HEK293 (cell line): ENCODE data around the gene COPS4.

Experiments used
- CTCF ChIA-PET: fragments of 350-600 bp; formaldehyde crosslinking; extraction: SDS; loops from one replicate; lab custom pipeline; 2021; ENCODE audit warnings: antibody characterized with exemption; lab: Yijun Ruan, JAX
- POLR2A ChIA-PET: fragments of 300-600 bp; formaldehyde crosslinking; extraction: SDS; loops from one replicate; lab custom pipeline; 2020; ENCODE audit warnings: antibody characterized with exemption, inconsistent platforms; lab: Yijun Ruan, JAX
- H3K27ac ChIP-seq: fragments of 200-500 bp; sonication (Bioruptor generic); 2 replicates; pipeline ENCODE4 v1.5.1; 2014; ENCODE audit warnings: low read depth, low read length, control low read depth, inconsistent platforms; ENCODE audit errors: extremely low read depth
- H3K36me3 ChIP-seq, 2 experiments: fragments of 200-500 bp in 1 of 2; sonication (Bioruptor generic) in 1 of 2; 1 replicate in 1 of 2; 2 replicates in 1 of 2; pipeline ENCODE4 v1.5.1; 2014 to 2017; ENCODE audit warnings: inconsistent platforms in 2 of 2, low read length in 2 of 2; ENCODE audit not compliant: control insufficient read depth in 2 of 2, insufficient read depth in 1 of 2
- H3K4me1 ChIP-seq: fragments of 200-500 bp; sonication (Bioruptor generic); 2 replicates; pipeline ENCODE4 v1.5.1; 2014; ENCODE audit warnings: mild to moderate bottlenecking, low read length, inconsistent platforms; ENCODE audit not compliant: control insufficient read depth, insufficient read depth
- H3K4me3 ChIP-seq: 2 replicates; pipeline ENCODE4 v1.5.1; 2011; ENCODE audit warnings: low read depth, mild to moderate bottlenecking, control low read depth, low read length, moderate library complexity
- H3K9me3 ChIP-seq: fragments of 200-500 bp; sonication (Bioruptor generic); 2 replicates; pipeline ENCODE4 v1.5.1; 2014; ENCODE audit warnings: low read depth, low read length, inconsistent platforms; ENCODE audit not compliant: control insufficient read depth, insufficient read depth
- BCL6B ChIP-seq: fragments of 450-650 bp; formaldehyde crosslinking; IDR thresholded peaks from 2 replicates; pipeline ENCODE4 v1.5.1; 2017; ENCODE audit warnings: missing biosample characterization, missing genetic modification characterization
- CTCF ChIP-seq: fragments of 450-650 bp; formaldehyde crosslinking; IDR thresholded peaks from 2 replicates; pipeline ENCODE4 v1.5.1; 2016; ENCODE audit warnings: missing biosample characterization, missing genetic modification characterization
- GLI4 ChIP-seq: fragments of 450-650 bp; formaldehyde crosslinking; IDR thresholded peaks from 2 replicates; pipeline ENCODE4 v1.5.1; 2016; ENCODE audit warnings: missing biosample characterization, missing genetic modification characterization
- GLIS1 ChIP-seq: fragments of 450-650 bp; formaldehyde crosslinking; IDR thresholded peaks from 2 replicates; pipeline ENCODE4 v1.5.1; 2016; ENCODE audit warnings: missing biosample characterization, missing genetic modification characterization
- KLF7 ChIP-seq: fragments of 450-650 bp; formaldehyde crosslinking; IDR thresholded peaks from 2 replicates; pipeline ENCODE4 v1.5.1; 2016; ENCODE audit warnings: missing biosample characterization, missing genetic modification characterization, borderline replicate concordance
- PATZ1 ChIP-seq: fragments of 450-650 bp; formaldehyde crosslinking; IDR thresholded peaks from 2 replicates; pipeline ENCODE4 v1.5.1; 2016; ENCODE audit warnings: missing biosample characterization, missing genetic modification characterization
- PBX3 ChIP-seq: sonication (generic); formaldehyde crosslinking; IDR thresholded peaks from 2 replicates; pipeline ENCODE4 v1.8.1; 2022; ENCODE audit warnings: mild to moderate bottlenecking, moderate library complexity, missing genetic modification reagents
- PRDM6 ChIP-seq: fragments of 450-650 bp; formaldehyde crosslinking; IDR thresholded peaks from 2 replicates; pipeline ENCODE4 v1.5.1; 2017; ENCODE audit warnings: missing biosample characterization, missing genetic modification characterization
- SP3 ChIP-seq: fragments of 450-650 bp; formaldehyde crosslinking; IDR thresholded peaks from 2 replicates; pipeline ENCODE4 v1.5.1; 2016; ENCODE audit warnings: missing biosample characterization, missing genetic modification characterization
- TCF7L2 ChIP-seq: IDR thresholded peaks from 2 replicates; pipeline ENCODE4 v1.6.1; 2011; ENCODE audit warnings: low read depth, mild to moderate bottlenecking, inconsistent platforms, low read length, moderate library complexity, borderline replicate concordance
- ZNF140 ChIP-seq: fragments of 450-650 bp; formaldehyde crosslinking; IDR thresholded peaks from 2 replicates; pipeline ENCODE4 v1.5.1; 2016; ENCODE audit warnings: missing biosample characterization, missing genetic modification characterization
- ZNF174 ChIP-seq: fragments of 450-650 bp; formaldehyde crosslinking; IDR thresholded peaks from 2 replicates; pipeline ENCODE4 v1.5.0; 2017; ENCODE audit warnings: missing biosample characterization, mild to moderate bottlenecking, missing genetic modification characterization
- ZNF221 ChIP-seq: fragments of 450-650 bp; formaldehyde crosslinking; IDR thresholded peaks from 2 replicates; pipeline ENCODE4 v1.5.1; 2017; ENCODE audit warnings: missing biosample characterization, missing genetic modification characterization, borderline replicate concordance
- ZNF23 ChIP-seq: fragments of 450-650 bp; formaldehyde crosslinking; IDR thresholded peaks from 2 replicates; pipeline ENCODE4 v1.5.1; 2016; ENCODE audit warnings: missing biosample characterization, missing genetic modification characterization, borderline replicate concordance
- ZNF473 ChIP-seq: fragments of 450-650 bp; formaldehyde crosslinking; IDR thresholded peaks from 2 replicates; pipeline ENCODE4 v1.5.1; 2017; ENCODE audit warnings: missing biosample characterization, missing genetic modification characterization
- ZNF501 ChIP-seq: fragments of 450-650 bp; formaldehyde crosslinking; IDR thresholded peaks from 2 replicates; pipeline ENCODE4 v1.5.1; 2016; ENCODE audit warnings: missing biosample characterization, missing genetic modification characterization
- ZNF549 ChIP-seq: fragments of 450-650 bp; IDR thresholded peaks from 2 replicates; pipeline ENCODE4 v1.5.1; 2018; ENCODE audit warnings: missing biosample characterization, missing genetic modification characterization, mild to moderate bottlenecking, inconsistent platforms, moderate library complexity
- ZNF558 ChIP-seq: fragments of 450-650 bp; formaldehyde crosslinking; IDR thresholded peaks from 2 replicates; pipeline ENCODE4 v1.5.1; 2016; ENCODE audit warnings: missing biosample characterization, missing genetic modification characterization
- ZNF560 ChIP-seq: fragments of 450-650 bp; formaldehyde crosslinking; IDR thresholded peaks from 2 replicates; pipeline ENCODE4 v1.5.1; 2017; ENCODE audit warnings: missing biosample characterization, missing genetic modification characterization, borderline replicate concordance
- ZNF571 ChIP-seq: fragments of 450-650 bp; formaldehyde crosslinking; IDR thresholded peaks from 2 replicates; pipeline ENCODE4 v1.5.0; 2017; ENCODE audit warnings: missing biosample characterization, missing genetic modification characterization
- ZNF596 ChIP-seq: fragments of 450-650 bp; IDR thresholded peaks from 2 replicates; pipeline ENCODE4 v1.5.0; 2018; ENCODE audit warnings: missing biosample characterization, mild to moderate bottlenecking, missing genetic modification characterization, moderate library complexity
- ZNF645 ChIP-seq: fragments of 450-650 bp; formaldehyde crosslinking; IDR thresholded peaks from 2 replicates; pipeline ENCODE4; 2016; ENCODE audit warnings: missing biosample characterization, missing genetic modification characterization
- ZNF654 ChIP-seq: fragments of 450-650 bp; formaldehyde crosslinking; IDR thresholded peaks from 2 replicates; pipeline ENCODE4 v1.5.1; 2016; ENCODE audit warnings: low read depth, missing biosample characterization, missing genetic modification characterization
- ZNF664 ChIP-seq: fragments of 450-650 bp; formaldehyde crosslinking; IDR thresholded peaks from 2 replicates; pipeline ENCODE4 v1.5.1; 2016; ENCODE audit warnings: missing biosample characterization, missing genetic modification characterization
- ZNF843 ChIP-seq: fragments of 450-650 bp; formaldehyde crosslinking; IDR thresholded peaks from 2 replicates; pipeline ENCODE4 v1.5.1; 2016; ENCODE audit warnings: missing biosample characterization, missing genetic modification characterization
- ZSCAN16 ChIP-seq: fragments of 450-650 bp; formaldehyde crosslinking; IDR thresholded peaks from 2 replicates; pipeline ENCODE4 v1.5.1; 2016; ENCODE audit warnings: missing biosample characterization, missing genetic modification characterization

COPS4 gene

GRCh38 chr4:82994834-82995233 is 40.1 kb upstream of the COPS4 start:
- H3K4me3 ChIP-seq: no peak overlapping the region
- ChIA-PET POLR2A (no interaction called here), CTCF (no interaction called here)
- no peaks in the 10 kb centered on the region; a peak in 1 of 3 replicates for H3K36me3 ChIP-seq
- no peaks in the 10 kb centered on the region for H3K4me1 ChIP-seq
- no peaks in the 10 kb centered on the region for H3K9me3 ChIP-seq
- H3K27ac ChIP-seq: no peak overlapping the region
- TF ChIP-seq PRDM6 (no peak), TCF7L2 (no peak), ZNF664 (tag by site-specific recombination) (no peak), BCL6B (tag by site-specific recombination) (no peak), ZNF654 (no peak), ZNF558 (no peak), ZNF174 (tag by site-specific recombination) (no peak), ZSCAN16 (tag by site-specific recombination) (no peak), ZNF560 (tag by site-specific recombination) (no peak), SP3 (tag by site-specific recombination) (no peak), ZNF140 (no peak), ZNF549 (tag by site-specific recombination) (no peak), GLIS1 (tag by site-specific recombination) (no peak), PBX3 (no peak), ZNF23 (tag by site-specific recombination) (no peak)

GRCh38 chr4:82998898-82999297 is 36.1 kb upstream of the COPS4 start:
- CTCF ChIA-PET: interaction anchor here (1.4 kb wide), 1 partner anchor 12 kb away, joined by 6 read pairs; the partner anchor contains the start of gene LIN54
- H3K36me3 ChIP-seq: no peaks in the 10 kb centered on the region; a peak in 1 of 3 replicates
- H3K27ac ChIP-seq: no peak overlapping the region
- no peak for TF ChIP-seq ZNF571 (tag by site-specific recombination)
- TF ChIP-seq GLIS1 (tag by site-specific recombination): no peak
- TF ChIP-seq KLF7 (tag by site-specific recombination): no peak
- no peak for TF ChIP-seq ZNF140
- no peak for TF ChIP-seq ZNF174 (tag by site-specific recombination)
- no peak for TF ChIP-seq GLI4
- TF ChIP-seq ZNF596 (tag by site-specific recombination): no peak
- no peak for TF ChIP-seq CTCF (tag by site-specific recombination)
- TF ChIP-seq ZNF501 (tag by site-specific recombination): no peak
- TF ChIP-seq ZNF473: no peak
- TF ChIP-seq ZNF843 (tag by site-specific recombination): peak; percentile 53; the same call in 1 of the 2 replicates
- no peak for TF ChIP-seq ZNF645
- no peak for TF ChIP-seq ZNF221 (tag by site-specific recombination)
- TF ChIP-seq PATZ1 (tag by site-specific recombination): no peak

More at GRCh38 chr4:82998898-82999297, 36.1 kb upstream of the COPS4 start:
- H3K9me3 ChIP-seq: no peaks in the 10 kb centered on the region
- POLR2A ChIA-PET: no interaction called here
- no peak overlapping the region for H3K4me3 ChIP-seq
- no peaks in the 10 kb centered on the region for H3K4me1 ChIP-seq
